AG09319 (cell line): ENCODE results near the gene CLIC5.

Source experiments
- DNase-seq: peaks from one replicate; pipeline ENCODE4 v3.0.0-alpha.2; 2010; ENCODE audit warnings: low read depth; ENCODE audit errors: extremely low read depth
- CTCF ChIP-seq: IDR thresholded peaks from 2 replicates; pipeline ENCODE4 v1.5.1; 2011; ENCODE audit warnings: low read depth, mild to moderate bottlenecking, inconsistent platforms, low read length, moderate library complexity

CLIC5 gene

GRCh38 chr6:45970326-45970725, 45.3 kb downstream of the CLIC5 start:
- DNase-seq: no peak
- TF ChIP-seq CTCF: no peak

- no peak for TF ChIP-seq CTCF
- no peak for DNase-seq
These were observed 45.8 kb downstream of the CLIC5 start for GRCh38 chr6:45969883-45970282.

- TF ChIP-seq CTCF: no peak
- DNase-seq: no peak
These were observed 46.6 kb downstream of the CLIC5 start for GRCh38 chr6:45969026-45969425.

GRCh38 chr6:45967363-45967762, 48.3 kb downstream of the CLIC5 start:
- no peak for TF ChIP-seq CTCF
- DNase-seq: no peak

- DNase-seq: no peak
These were observed 48.9 kb downstream of the CLIC5 start for GRCh38 chr6:45966797-45967196.

GRCh38 chr6:45966340-45966739, 49.3 kb downstream of the CLIC5 start:
- TF ChIP-seq CTCF: no peak
- no peak for DNase-seq

More at GRCh38 chr6:45966797-45967196, 48.9 kb downstream of the CLIC5 start:
- no peak for TF ChIP-seq CTCF

GRCh38 chr6:45965792-45966191, 49.9 kb downstream of the CLIC5 start:
- TF ChIP-seq CTCF: no peak
- DNase-seq: no peak

GRCh38 chr6:45965007-45965406, 50.7 kb downstream of the CLIC5 start:
- TF ChIP-seq CTCF: no peak
- no peak for DNase-seq
